Stimulated activated naive CD4-positive, alpha-beta T cell (primary cell): ENCODE results near the gene CALML6.
"Not testable (repeated sequence)": the region's sequence is repeated elsewhere in the genome, so short reads cannot be mapped to it uniquely, and the experiment has no call there.

ENCODE experiments used
- DNase-seq, 6 experiments: peaks; one replicate each; lab custom pipeline; 2025; lab: John Stamatoyannopoulos, UW

CALML6 gene

DNA sequence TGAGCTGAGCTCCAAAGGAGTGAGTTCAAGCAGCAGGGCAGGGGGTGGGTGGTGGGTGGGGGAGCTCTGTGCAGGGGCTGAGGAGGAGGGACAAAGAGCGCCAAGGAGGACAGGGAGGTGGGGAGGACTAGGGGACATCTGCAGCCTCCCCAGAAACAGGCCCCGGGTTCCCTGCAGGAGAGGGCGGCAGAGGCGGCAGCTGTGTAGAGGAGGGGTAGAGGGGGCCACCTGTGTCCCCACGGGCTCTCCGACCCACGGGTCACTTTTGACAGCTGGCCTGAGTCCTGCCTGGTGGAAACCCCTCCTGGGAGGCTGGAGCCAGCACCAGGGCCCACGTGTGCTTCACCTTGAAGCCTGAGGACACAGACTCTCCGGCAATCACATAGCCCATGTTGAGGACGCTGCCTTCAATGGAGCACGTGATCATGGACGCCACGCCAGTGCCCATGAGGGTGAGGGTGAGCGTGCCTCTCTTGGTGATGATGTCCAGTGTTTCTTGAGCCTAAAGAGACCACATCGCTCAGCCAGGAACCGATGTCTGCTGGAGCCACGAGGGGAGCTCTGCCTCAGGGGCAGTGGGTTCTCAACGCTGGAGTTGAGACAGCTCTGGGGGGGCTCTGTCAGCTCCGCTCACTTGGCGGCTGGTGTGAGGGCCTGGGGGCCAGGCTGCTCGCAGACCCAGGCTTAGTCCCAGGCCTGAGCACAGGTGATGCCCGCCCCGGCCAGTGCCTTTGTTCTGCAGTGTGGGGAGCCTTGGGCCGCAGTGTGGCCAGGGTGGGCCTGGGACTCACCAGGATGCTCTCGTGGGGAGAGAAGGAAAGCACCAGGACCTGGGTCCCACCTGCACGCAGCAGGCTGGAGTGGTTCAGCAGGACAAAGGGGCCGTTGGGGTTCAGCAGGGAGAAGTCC, 10.6 kb downstream of the CALML6 start:
- DNase-seq: no peak

DNA sequence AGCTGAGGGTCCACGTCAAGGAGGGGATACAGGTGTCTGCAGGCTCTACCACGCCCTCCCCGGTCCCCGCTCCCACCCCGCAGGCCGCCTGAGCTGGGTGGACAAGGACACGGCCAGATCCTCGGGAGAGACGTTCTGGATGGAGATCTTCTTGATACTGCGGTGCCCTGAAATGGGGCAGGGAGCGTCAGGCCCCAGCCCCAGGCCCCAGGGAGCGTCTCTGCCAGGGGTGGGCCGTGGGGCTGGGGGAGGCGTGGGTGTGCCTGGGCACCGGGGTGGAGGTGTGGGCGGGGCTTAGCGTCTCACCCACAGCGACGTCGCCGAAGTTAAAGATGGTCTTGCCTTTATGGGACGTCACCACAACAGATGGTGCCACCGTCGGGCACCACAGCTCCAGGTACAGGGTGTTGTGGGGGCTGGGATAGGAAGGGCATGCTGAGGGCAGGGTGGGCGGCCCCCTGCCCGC, 11.3 kb downstream of the CALML6 start:
- DNase-seq: no peak

DNA sequence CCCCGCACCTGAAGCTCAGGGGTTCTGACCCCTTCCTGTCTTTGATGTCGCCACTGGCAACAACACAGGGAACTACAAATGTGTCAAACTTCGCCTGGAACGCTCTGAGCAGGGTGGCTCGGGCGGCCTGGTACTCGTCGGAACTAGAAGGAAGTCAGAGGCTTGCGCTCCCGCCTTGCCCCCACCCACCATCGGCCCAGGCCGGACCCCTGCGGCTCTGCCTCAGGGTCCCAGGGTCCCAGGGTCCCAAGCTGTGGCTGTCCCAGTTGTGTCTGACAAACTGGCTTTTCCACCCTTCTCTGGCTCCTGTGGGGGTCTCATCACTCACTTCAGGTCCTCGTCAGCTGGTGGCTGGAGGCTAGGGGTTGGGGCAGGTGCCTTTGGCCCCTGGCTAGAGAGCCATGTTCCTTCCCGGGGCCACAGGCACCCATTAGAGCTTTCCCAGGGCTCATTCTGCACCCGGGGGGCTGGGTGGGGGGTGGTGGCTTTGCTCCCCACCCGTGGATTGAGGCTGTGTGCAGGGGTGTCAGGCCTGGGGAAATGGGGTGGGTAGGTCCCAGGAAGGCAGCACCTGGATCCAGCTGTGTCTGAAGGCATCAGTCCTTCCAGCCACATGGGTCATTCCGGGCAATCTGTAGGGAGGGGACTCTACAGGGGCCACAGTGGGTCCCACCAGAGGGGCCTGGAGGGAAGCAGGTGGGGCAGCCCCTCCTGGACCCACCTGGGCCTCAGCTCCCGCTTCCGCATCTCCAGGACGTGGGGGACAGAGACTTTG, 12.0 kb downstream of the CALML6 start:
- no peak for DNase-seq

DNA sequence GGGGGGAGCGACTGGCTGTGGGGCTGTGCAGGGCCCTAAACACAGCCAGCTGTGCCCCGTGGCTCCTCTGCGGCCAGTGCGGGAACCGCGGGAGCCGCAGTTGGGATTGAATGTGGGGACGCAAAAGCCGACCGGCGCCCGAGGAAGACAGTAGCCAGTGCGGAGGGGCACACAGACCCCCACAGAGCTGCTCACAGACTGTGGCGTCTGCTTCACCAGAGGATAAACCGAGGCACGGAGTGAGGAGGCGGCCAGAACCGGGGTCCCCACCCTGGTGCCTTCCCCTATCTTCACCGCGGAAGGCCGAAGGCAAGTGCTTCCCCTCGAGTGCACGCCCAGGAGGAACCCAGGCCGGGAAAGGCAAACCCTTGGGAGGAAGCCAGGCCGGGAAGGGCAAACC, 12.7 kb downstream of the CALML6 start:
- no peak for DNase-seq

DNA sequence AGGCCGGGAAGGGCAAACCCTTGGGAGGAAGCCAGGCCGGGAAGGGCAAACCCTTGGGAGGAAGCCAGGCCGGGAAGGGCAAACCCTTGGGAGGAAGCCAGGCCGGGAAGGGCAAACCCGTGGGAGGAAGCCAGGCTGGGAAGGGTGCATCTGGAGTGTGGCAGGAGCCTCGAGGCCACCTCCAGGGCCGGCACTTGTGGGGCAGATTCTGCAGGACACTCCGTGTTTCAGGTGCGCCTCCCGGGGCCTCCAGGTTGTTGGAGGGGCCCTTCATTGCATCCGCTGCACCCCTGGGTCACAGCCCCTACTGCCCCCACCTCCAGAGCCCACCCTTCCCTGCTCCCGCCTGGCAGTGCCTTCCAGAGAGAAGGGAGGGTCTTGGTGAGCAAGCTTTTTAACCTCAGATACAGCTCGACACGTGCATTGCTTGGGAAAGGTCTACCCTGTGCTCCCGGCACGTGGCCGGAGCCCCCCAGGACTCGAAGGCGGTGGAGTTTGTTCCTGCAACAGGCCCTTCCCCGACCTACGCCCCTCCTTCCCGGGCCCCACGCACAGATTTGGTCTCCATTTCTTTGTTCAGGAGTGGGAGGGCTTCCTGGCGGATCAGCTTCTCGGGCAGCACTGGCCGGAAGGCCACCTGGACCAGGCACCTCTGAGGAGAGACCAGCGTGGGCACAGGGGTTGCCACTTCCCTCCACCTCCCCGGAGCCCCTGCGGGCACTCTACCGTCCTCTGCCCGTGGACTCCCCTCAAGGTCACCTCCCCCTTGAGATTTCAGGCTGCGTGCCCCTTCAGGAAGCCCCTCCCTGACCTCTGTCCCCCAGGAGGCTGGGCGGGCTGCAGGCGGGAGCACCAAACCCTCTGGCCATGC, 13.4 kb downstream of the CALML6 start:
- DNase-seq: no peak

DNA sequence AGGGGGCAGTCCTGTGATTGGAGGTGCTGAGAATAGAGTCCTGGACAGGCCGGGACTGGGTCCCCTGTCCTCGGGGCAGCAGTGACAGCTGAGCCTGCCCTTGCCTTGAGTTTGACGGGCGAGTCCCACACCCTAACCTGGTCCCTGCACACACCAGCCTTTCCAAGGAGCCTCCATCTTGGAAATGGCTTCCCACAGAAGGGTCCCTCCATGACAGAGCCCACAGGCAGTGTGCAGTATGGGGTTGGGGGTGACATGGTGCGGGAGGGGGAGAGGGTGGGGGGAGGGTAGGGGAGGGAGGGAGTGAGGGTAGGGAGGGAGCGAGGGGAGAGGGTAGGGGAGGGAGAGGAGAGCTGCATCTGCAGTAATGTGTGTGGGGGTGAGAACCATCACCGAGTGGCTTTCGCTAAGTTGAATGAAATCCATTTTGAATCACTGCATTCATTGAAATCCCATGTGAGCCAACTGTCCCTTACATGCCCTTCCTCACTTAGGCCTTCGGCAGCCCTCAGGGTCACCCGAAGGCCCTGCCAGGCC, 14.1 kb downstream of the CALML6 start:
- DNase-seq: no peak

DNA sequence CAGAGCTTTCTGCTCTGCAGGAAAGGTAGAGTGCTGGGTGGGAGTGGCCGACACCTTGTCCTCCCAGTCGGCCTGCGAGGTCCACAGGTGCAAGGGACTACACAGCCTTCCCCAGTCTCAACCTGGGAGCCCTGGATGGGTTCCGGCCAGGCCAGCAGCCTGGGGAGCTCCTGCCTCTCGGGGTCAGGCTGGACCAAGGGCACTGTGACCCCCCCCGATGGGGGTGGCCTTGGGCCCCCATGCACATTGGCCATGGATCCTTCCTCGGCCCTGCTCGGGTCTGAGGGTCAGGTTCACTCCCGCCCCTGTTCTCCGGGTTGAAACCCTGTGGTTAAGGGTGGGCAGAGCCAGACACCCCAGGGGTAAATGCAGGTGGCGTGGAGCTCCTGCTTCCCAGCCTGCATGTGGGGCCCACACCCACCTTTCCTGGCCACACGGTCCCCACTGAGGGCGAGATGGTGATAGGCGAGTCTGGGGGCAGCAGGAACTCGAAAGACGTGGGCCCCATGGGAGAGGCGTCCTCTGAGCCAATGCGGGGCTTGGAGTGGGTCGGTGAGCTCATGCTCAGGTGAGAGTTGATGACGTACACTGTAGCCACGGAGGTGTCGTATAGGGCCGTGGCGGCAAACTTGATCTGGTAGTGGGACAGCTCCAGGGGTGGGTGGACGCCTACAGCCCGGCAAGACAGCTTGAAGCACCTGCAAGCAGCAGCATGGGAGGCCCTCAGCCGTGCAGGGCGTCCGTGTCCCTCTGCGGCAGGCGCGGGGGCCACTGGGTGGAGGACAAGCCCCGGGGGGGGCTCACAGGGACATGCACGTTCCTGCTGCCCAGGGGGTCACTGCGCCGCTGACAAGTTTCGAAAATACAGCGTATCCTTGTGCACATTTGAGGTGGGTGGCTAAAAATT, 14.8 kb downstream of the CALML6 start:
- DNase-seq: no peak

DNA sequence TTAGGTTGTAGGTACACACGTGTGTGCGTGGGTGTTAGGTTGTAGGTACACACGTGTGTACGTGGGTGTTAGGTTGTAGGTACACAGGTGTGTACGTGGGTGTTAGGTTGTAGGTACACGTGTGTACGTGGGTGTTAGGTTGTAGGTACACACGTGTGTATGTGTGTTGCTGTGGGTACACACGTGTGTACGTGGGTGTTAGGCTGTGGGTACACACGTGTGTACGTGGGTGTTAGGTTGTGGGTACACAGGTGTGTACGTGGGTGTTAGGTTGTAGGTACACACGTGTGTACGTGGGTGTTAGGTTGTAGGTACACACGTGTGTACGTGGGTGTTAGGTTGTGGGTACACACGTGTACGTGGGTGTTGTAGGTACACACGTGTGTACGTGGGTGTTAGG, 19.8 kb downstream of the CALML6 start:
- DNase-seq: not testable (repeated sequence)

DNA sequence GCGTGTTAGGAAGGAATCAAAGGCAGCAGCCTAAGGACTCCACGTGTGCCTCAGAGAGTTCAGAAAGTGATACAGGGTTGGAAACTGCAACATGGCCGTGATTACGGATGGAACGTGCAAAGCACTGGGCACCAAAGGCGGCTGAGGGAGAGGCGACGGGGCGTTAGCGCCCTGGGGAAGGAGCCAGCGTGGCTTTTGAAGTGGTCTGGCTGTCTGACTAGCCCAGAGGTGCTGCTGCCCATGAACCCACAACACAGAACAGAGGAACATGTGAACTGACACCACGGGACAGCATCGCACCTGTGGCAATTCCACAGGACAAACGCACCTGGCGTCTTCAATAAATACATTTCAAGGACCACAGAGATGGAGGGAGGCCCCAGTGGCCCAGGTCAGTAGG, 22.0 kb downstream of the CALML6 start:
- DNase-seq: no peak

DNA sequence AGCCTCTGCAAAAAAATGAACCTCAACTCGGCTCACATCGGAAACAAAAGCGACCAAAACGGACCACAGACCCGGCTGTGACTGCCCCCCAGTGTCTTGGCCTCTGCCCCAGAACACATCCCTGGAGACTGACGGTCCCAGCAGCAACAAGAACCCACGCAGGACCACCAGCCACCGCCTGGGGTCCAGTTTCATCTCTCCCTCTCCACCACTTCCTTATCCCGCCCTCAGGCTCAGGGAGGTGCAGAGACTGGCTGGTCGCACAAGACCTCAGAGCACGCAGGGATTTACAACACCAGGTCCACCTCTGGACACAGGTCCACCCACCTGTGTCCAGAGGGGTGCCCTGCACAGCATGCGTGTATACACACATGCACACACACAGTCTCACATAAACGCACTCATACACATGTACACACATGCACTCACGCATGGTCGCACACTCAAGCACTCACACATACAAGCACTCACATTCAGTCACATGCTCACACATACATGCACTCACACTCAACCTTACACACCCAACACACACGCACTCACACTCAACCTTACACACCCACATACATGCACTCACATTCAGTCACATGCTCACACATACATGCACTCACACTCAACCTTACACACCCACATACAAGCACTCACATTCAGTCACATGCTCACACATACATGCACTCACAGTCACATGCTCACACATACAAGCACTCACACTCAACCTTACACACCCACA, 22.7 kb downstream of the CALML6 start:
- DNase-seq: no peak

DNA sequence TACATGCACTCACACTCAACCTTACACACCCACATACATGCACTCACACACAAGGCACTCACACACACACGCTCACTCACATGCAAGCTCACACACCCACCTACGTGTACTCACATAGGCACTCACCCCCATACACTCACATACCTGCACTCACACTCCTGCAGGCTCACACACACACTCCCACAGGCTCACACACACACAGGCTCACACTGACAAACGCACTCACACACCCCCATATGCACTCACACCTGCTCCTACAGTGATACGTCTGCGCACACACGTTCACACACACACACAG, 23.2 kb downstream of the CALML6 start:
- no peak for DNase-seq

DNA sequence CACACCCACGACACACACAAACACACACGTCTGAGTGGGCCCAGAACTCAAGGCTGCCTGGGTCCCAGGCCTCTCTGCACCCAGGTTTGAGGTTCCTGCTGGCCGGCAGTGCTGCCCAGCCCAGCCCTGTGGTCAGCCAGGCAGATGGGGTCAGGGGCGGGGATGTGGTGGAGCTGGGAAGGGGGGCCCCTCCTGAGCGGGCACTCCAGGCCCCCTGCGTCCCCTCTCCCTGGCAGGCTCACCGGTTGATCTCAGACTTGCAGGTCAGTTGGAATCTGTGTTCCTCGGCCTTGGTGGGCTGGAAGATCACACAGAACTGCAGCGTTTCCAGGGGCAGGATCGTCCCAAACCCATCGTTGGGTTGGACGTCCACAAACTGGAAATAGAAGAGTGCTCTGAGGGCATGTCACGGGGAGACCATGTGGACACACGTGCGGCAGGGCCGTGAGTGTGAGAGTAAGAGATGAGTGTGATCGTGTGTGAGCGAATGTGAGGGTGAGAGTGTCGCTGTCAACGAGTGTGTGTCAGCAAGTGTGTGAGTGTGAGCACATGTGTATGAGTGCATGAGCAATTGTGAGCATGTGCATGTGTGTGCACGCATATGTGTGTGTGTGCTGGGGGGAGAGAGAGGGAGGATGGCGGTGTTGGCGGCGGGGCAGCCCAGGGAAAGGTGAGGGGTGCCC, 23.7 kb downstream of the CALML6 start:
- DNase-seq: no peak

DNA sequence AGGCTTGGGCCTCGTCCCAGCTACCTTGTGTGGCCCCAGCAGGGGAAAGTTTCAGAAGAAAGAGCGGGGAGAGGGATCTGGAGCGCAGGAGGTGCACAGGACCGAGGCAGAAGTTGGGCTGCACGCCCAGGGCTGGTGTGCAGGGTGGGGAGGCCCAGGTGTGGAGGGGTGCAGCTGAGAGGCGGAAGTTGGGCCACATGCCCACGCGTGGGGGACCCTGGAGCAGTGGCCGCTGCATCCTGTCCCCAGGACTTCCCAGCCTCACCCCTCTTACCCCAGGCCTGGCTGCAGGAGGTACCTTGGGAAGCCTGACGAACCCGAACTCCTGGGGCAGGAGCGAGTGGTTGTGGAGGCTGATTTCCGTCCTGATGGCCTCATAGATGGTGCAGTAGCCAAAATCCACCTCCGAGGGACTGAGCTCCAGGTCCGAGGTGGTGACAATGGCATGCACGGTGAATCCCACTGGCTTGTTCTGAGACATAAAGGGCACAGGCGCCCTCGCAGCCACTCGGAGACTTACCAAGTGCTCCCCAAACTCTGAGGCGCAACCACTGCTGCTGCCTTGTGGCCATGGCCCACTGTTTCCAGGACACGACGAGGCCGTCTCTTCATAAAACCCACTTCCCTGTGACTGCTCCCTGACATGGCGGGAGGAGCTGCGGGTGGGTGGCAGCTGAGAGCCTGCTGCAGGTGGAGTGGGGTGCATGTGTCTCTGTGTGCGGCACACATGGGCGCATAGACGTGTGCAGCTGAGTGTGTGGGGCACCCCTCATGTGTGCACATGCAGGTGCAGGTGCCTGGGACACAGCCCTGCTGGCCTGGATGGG, 24.4 kb downstream of the CALML6 start:
- no peak for DNase-seq

DNA sequence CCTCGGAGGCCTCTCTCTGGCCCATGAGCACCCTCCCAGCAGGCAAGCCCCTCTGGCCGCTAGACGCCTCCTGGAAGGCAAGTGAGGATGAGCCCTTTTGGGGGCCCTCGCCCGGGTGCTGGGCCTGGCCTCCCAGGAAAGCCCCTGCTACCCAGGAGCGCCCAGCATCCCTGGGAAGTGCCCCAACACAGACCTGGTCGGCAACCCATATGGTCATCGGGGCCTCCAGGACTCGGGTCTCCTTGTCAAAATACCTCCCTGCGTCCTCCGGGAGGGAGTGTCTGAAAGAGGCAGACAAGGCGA, 25.0 kb downstream of the CALML6 start:
- DNase-seq: no peak

DNA sequence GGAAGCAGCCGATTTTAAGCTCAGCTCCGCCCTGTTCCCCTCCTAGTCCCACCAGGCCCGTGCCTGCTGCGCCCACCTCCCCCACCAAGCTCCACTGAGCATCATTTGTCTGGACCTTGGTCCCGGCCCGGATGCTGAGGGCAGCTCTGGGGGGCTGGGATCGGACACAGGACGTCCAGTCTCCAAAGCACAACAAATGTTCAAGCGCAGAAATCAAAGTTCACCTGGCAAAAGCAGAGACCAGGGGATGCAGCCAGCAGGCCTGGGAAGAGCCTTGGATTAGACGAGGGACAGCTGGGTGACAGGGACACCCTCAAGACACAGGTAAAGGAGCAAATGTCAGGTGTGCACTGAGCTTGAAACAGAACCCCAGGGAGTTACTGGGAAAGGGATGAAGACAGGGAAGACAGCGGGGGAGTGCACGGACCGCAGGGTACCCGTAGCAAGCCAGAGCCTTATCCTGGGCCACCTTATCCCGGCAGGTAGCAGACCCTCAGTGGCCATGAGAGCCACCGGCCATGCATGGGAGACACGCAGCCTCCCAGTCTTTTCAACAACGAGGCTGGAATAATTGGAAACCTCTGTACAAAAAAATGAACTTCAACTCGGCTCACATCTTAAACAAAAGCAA, 26.3 kb downstream of the CALML6 start:
- DNase-seq: no peak

DNA sequence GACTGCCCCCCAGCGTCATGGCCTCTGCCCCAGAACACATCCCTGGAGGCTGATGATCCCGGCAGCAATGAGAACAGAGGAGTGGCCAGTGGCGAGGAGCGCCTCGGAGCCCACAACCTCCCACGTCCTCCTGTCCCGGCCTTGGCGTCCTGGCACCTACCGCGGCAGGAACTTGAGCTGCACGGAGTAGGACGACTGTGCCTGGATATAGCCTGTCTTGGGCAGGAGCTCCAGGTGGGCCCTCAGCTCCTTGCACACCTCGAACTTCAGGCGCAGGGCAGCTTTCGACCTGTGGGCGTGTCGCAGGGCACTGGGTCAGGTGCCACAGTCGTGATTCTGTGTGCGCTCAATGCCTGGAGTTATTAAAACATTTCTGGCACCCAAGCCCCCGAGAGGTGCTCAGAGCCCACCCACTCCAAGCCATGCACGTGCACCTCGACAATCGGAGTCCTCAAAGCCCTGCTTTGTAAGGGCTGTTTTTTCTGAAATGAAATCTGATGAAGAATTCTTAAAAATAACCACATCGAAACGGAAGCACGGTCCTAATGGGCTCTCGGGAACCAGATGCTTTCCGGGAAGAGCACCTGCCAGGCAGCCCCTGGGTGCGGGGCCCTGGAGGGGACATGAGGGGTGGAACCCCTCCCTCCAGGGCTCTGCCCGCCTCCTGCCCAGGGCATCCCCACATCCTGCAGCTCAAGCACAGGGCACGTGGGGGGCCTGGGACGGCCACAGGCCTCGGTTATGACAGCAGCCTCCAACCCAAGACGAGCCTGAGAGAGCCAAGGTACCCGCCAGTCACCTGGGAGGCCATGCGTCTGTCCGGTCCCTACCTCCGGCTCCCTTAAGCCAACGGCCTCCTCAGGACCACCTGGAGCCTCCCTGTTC, 27.1 kb downstream of the CALML6 start:
- no peak for DNase-seq
